IMR-90 (cell line): ENCODE measurements around the gene C7orf57.

Source experiments
- BHLHE40 ChIP-seq: fragments of 150-350 bp; IDR thresholded peaks from 2 replicates; pipeline ENCODE4 v1.6.1; 2016; ENCODE audit warnings: mild to moderate bottlenecking, low read depth, low read length
- CEBPB ChIP-seq: IDR thresholded peaks from 2 replicates; pipeline ENCODE4 v1.6.1; 2012; ENCODE audit warnings: low read depth, low read length, improper control_type of control experiment
- CHD1 ChIP-seq: IDR thresholded peaks from 2 replicates; pipeline ENCODE4 v1.6.1; 2012; ENCODE audit warnings: low read depth, low read length, improper control_type of control experiment
- MAFK ChIP-seq: IDR thresholded peaks from 2 replicates; pipeline ENCODE4 v1.6.1; 2012; ENCODE audit warnings: low read depth, low read length, improper control_type of control experiment
- MAZ ChIP-seq: IDR thresholded peaks from 2 replicates; pipeline ENCODE4 v1.6.1; 2012; ENCODE audit warnings: low read depth, mild to moderate bottlenecking, low read length, improper control_type of control experiment, moderate library complexity, borderline replicate concordance
- MXI1 ChIP-seq: IDR thresholded peaks from 2 replicates; pipeline ENCODE4 v1.6.1; 2012; ENCODE audit warnings: low read depth, mild to moderate bottlenecking, low read length, moderate library complexity, borderline replicate concordance
- NFE2L2 ChIP-seq: fragments of 150-350 bp; IDR thresholded peaks from 2 replicates; pipeline ENCODE4 v1.6.1; 2016; ENCODE audit warnings: low read depth, mild to moderate bottlenecking, low read length
- POLR2A ChIP-seq: IDR thresholded peaks from 2 replicates; pipeline ENCODE4 v1.6.1; 2012; ENCODE audit warnings: mild to moderate bottlenecking, low read depth, low read length
- RAD21 ChIP-seq: IDR thresholded peaks from 2 replicates; pipeline ENCODE4 v1.6.1; 2012; ENCODE audit warnings: low read length, improper control_type of control experiment
- SMC3 ChIP-seq: fragments of 150-350 bp; IDR thresholded peaks from 2 replicates; pipeline ENCODE4 v1.6.1; 2016; ENCODE audit warnings: low read depth, mild to moderate bottlenecking, antibody characterized with exemption, low read length, moderate library complexity
- TF ChIP-seq, protein P1 (sequence below): conservative IDR thresholded peaks from 2 replicates; pipeline ENCODE4 v1.5.1; 2012; ENCODE audit warnings: mild to moderate bottlenecking, low read depth, low read length, improper control_type of control experiment
- TF ChIP-seq, protein P2 (sequence below): fragments of 150-350 bp; IDR thresholded peaks from 2 replicates; pipeline ENCODE4 v1.6.1; 2017; ENCODE audit warnings: mild to moderate bottlenecking, antibody characterized with exemption, low read length, low read depth
- TF ChIP-seq, protein P3 (sequence below): fragments of 150-350 bp; IDR thresholded peaks from 2 replicates; pipeline ENCODE4 v1.6.1; 2016; ENCODE audit warnings: low read depth, mild to moderate bottlenecking, low read length, moderate library complexity, borderline replicate concordance

DNA sequence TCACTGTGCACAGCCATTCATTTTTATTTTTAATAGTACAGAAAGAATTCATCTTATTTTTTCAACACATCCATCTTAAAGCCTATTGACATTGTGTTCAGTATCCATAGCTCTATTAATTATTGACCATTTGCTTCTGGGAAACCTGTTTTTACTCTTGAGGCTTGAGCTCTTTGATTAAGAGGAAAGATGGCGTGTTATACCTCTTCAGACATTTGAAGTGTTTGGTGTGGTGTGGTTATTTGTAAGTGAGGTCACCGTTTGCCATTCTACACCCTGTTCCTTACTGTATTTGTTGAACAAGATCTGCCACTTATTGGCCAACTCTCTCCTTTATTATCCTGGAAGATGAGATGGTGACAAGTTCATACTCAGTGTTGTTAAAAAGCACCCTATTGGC, 18.4 kb downstream of the C7orf57 start:
- TF ChIP-seq, protein P1, sequence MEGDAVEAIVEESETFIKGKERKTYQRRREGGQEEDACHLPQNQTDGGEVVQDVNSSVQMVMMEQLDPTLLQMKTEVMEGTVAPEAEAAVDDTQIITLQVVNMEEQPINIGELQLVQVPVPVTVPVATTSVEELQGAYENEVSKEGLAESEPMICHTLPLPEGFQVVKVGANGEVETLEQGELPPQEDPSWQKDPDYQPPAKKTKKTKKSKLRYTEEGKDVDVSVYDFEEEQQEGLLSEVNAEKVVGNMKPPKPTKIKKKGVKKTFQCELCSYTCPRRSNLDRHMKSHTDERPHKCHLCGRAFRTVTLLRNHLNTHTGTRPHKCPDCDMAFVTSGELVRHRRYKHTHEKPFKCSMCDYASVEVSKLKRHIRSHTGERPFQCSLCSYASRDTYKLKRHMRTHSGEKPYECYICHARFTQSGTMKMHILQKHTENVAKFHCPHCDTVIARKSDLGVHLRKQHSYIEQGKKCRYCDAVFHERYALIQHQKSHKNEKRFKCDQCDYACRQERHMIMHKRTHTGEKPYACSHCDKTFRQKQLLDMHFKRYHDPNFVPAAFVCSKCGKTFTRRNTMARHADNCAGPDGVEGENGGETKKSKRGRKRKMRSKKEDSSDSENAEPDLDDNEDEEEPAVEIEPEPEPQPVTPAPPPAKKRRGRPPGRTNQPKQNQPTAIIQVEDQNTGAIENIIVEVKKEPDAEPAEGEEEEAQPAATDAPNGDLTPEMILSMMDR = no peak
- TF ChIP-seq CHD1 (no peak), RAD21 (no peak), POLR2A (no peak), MAZ (no peak), MXI1 (no peak), CEBPB (no peak), MAFK (no peak), SMC3 (no peak), NFE2L2 (no peak), BHLHE40 (no peak)
- TF ChIP-seq, protein P2, sequence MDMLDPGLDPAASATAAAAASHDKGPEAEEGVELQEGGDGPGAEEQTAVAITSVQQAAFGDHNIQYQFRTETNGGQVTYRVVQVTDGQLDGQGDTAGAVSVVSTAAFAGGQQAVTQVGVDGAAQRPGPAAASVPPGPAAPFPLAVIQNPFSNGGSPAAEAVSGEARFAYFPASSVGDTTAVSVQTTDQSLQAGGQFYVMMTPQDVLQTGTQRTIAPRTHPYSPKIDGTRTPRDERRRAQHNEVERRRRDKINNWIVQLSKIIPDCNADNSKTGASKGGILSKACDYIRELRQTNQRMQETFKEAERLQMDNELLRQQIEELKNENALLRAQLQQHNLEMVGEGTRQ = no peak
- TF ChIP-seq, protein P3, sequence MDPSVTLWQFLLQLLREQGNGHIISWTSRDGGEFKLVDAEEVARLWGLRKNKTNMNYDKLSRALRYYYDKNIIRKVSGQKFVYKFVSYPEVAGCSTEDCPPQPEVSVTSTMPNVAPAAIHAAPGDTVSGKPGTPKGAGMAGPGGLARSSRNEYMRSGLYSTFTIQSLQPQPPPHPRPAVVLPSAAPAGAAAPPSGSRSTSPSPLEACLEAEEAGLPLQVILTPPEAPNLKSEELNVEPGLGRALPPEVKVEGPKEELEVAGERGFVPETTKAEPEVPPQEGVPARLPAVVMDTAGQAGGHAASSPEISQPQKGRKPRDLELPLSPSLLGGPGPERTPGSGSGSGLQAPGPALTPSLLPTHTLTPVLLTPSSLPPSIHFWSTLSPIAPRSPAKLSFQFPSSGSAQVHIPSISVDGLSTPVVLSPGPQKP = no peak
